DMS153 treated with DMSO at 0.1 percent for 48 hours (cell line): ENCODE data around the gene ILRUN.
"Not testable (repeated sequence)": the region's sequence is repeated elsewhere in the genome, so short reads cannot be mapped to it uniquely, and the experiment has no call there.

Source experiments
- DNase-seq: peaks from one replicate; lab custom pipeline; 2025; ENCODE audit not compliant: unreplicated experiment; lab: John Stamatoyannopoulos, UW

Gene ILRUN

DNA sequence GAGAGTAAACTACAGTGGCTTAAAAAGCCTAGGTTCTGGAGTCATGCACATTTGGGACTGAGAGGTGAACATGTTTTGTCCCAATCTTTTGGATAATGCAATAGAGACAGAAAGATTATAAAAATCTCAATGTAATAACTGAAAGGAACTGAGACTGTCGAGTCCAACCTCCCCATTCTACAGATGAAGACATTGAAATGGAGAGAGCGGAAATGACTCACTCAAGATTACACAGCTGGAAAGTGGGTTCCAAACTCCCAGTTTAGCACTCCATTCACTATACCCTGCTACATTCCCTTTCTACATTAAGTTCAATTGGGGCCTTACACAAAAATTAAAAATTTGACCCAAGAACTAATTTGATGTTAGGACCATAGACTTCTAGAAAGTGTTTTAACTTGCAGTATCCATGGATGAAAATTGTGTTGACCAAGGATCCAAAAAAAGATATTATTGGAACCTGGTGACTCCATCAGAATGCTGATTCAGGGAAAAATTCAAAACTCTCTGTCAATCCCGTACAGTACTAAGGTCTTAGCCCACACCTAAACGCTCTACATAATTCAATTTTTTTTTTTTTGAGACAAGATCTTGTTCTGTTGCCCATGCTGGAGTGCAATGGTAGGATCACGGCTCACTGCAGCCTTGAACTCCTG, 1.5 kb upstream of the ILRUN start:
- no peak for DNase-seq

DNA sequence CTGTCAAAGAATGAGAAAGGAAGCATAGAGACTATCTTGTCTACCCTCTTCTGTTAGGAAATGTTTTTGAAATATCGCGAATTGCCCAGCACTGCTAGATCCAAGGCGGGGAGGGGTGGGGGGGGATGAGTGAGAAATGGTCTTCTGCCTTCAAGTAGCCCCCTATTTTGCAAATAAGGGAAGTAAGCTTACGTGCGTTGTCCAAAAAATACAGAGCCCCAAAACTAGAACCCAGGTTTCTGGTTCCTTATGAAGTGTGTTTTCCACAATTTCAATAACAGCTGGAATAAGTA, 923 bp upstream of the ILRUN start:
- DNase-seq = no peak

DNA sequence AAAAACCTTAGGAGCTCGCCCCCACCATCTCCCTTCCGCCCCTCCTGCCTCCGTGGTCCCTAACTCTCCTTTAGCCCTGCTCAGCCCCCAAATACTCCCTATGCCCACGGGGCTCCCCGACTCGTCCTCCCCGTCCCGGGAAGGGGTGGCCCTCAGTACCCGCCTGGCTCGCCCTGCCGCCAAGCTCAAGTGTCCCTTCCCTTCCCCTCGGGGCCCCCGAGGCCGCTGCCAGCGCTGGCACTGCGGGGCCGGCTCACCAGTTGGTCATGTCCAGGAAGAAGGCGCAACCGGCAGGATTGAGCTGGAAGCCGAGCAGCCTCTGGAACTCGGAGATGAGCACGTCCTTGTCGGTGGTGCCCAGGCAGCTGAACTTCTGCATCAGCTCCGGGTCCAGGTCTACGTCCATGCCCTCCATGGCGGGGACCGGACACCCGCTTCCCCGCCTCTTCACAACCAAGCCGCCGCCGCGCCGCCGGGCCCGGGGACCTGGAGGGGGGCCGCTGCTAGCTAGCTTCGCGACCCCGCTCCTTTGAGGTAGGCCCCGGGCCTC, 303 bp downstream of the ILRUN start:
- no peak for DNase-seq

DNA sequence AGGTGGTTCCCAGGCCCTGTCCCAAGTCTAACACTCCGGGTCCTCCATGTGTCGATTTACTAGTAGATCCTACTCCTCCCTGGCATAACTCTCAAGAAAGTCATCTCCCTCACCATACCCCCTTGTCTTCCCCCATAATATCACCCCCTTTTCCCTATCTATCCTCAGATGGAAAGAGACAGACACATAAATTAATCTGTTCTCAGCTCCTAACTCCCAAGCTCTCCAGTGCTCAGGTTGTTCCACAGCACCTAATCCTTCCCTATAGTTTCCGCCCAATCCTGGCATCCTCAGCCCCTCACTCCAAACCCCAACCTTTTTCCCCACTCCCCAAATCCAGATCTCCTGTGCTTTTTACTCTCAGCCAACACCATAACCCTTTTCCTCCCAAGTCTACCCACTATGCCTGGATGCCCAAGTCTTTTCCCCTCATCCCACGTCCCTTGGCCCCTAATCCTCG, 808 bp downstream of the ILRUN start:
- DNase-seq = no peak

DNA sequence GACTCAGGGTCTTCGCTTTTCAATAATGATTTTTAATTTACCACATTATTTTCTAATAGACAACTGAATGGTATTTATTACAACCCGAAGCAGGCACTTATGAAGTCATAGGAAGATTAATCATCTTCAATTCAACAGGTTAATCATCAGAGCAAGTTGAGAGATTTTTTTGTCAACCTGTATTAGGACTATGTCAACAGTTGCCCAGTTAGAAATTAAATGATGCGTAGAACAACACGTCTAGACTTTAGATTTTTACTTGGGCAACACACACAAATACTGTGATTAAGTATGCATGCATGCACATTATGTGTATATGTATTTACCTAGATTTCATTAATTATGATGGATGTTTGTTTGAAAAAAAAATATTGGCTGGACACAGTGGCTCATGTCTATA, 4.3 kb downstream of the ILRUN start:
- no peak for DNase-seq

DNA sequence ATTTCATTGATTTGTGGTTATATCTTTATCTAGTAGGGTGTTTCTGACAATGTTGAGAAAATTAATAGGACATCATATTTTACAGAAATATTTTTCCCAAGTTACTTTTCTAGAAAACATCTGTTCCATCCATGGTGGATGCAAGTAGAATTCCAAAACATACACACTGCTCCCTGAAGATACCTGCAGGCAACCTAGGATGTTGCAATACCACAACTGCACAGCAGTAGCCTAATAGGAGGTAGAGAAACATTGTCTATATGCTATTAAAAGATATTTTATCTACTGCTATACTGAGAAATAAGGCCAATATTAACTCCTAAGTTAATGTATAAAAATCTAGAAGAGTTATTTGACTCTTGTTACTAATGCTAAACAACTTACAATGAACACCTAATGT, 6.8 kb downstream of the ILRUN start:
- DNase-seq = no peak

DNA sequence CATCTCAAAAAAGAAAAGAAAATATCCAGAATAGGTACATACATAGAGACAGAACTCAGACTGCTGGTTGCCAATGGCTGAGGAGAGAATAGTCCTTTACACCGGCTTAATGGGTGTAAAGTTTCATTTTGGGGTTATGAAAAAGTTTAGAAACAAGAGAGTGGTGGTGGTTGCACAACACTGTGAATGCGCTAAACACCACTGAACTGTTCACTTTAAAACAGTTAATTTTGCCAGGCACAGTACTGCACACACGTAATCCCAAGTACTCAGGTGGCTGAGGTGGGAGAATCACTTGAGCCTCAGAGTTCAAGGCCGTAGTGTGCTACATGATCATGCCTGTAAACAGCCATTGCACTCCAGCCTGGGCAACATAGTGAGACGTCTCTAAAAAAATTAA, 7.6 kb downstream of the ILRUN start:
- DNase-seq = no peak

DNA sequence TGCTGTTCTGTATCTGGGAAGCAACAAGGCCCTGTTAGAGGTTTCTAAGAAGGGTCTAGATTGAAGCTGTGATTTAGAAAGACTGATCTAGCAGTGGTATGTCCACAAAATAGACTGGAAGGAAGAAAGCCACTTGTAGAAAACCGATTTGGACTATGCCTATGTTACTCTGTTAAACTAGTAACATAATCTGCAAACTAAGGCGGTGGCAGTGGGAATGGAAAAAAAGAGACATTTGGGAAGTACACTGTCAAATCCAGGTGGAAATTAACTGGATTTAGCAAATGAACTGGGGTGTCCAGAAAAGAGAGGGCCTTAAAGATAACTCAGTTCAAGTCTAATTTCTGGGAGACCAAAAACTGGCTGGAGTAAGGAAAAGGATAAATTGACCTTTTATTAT, 11.6 kb downstream of the ILRUN start:
- DNase-seq = no peak

DNA sequence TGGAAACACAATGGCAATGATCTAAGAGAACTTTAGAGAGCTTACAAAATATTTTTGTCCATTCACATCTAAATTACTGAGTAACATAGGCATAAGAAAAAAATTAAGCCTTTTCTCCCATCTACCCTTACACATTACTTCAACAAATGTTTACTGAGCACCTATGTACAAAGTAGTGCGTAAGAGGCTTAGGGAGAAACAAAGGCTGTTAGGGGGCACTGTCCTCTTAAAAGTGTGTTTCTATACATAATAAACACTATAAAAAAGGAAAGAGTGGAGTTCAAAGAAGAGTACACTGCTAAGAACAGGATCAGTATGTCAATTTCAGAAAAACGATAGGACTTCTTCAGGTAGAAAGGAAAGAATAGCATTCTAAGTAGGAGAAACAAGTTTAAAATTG, 12.2 kb downstream of the ILRUN start:
- DNase-seq = no peak

DNA sequence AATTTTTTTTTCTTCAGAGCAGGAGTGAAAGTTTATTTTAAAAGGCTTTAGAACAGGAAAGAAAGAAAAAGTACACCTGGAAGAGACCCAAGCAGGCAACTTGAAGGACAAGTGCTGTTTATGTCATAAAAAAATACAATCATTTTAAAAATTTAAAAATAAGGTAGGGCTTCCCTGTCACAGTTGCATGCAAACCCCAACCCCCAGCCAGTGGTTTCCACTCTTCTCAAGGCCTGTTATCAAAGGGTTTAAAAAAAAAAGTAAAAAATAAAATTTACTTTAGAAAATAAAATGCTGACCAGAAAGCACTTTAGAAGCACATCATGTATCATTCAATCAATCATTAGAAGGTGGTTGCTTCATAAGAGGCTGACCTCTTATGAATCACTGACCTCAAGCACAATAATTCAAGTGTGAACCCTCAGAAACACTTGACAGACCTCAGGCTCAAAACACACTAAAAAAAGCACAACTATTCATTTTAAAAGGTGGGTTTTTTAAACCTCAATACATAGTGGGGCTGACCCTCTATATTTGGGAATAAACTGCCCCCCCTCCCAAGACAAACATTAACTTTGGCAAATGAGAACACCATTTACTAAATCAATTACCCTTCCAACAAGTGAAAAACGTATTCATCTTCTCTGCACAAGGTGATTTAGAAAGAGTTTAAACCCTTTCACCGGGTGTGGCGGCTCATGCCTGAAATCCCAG, 15.6 kb downstream of the ILRUN start:
- DNase-seq = no peak

DNA sequence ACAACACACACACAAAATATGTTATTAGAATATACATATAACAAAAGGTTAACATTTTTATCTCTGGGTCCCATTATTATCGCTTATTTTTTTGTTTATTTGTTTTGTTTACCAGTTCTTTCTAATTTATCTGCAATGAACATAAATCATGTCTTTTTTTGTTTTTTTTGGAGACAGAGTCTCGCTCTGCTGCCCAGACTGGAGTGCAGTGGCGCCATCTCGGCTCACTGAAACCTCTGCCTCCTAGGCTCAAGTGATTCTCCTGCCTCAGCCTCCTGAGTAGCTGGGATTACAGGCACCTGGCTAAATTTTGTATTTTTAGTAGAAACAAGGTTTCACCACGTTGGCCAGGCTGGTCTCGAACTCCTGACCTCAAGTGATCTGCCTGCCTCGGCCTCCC, 16.3 kb downstream of the ILRUN start:
- DNase-seq = not testable (repeated sequence)

DNA sequence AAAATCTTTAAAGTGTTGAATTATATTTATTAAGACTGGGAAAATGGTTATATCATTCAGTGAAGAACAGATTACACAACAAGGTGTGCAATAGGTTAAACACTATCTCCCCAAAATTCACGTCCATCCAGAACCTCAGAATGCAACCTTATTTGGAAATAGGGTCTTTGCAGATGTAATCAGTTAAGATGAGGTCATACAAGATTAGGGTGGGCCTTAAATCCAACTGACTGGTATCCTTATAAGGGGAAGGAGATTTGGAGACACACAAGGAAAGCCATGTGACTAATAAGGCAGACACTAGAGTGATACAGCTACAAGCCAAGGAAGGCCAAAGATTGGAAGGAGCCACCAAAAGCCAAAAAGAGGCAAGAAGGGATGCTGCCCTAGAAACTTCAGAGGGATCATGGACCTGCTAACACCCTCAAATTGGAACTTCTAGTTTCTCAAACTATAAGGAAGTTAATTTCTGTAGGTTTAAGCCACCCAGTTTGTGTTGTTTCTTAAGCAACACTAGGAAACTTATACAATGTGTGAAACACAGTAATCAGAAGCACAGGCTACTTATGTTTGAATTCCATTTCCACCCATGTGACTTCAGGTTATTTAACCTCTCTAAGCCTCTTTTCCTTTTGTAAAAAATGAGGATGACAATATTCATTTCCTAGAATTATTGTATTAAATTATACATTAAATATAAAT, 16.9 kb downstream of the ILRUN start:
- no peak for DNase-seq

DNA sequence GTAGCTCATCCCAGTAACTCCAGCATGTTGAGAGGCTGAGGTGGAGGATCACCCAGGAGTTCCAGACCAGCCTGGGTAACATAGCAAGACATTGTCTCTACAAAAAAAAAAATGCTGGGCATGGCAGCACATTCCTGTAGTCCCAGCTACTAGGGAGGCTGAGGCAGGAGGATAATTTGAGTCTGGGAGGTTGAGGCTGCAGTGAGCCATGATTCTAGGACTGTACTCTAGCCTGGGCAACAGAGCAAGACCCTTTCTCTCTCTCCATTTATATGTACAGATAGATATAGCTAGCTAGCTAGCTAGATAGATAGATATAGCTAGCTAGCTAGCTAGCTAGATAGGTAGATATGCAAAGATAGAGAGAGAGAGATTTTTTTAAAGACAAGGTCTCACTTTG, 20.4 kb downstream of the ILRUN start:
- no peak for DNase-seq

DNA sequence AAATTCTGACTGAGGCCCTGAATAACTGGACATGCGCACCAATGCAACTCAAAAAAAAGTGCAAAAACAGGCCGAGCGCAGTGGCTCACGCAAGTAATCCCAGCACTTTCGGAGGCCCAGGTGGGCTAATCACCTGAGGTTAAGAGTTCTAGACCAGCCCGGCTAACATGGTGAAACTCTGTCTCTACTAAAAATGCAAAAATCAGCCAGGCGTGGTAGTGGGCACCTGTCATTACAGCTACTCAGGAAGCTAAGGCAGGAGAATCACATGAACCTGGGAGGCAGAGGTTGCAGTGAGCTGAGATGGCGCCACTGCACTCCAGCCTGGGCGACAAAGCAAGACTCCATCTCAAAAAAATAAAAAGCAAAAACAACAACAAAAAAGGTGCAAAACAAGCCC, 21.6 kb downstream of the ILRUN start:
- DNase-seq = not testable (repeated sequence)

DNA sequence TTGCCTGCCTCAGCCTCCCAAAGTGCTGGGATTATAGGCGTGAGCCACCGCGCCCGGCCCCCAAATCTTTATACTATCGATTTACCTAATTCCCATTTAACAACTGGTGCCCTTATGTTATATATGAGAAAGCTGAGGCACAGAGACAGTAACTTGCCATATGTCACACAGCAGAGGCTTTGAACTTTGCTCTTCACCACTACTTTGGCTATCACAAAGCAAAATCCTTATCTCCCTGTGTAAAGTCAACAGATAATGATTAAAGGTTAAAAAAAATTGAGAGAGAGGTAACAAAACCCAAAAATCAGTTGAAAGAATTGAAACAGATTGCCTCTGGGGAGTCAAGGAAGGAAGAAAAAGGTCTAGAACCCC, 22.3 kb downstream of the ILRUN start:
- no peak for DNase-seq

DNA sequence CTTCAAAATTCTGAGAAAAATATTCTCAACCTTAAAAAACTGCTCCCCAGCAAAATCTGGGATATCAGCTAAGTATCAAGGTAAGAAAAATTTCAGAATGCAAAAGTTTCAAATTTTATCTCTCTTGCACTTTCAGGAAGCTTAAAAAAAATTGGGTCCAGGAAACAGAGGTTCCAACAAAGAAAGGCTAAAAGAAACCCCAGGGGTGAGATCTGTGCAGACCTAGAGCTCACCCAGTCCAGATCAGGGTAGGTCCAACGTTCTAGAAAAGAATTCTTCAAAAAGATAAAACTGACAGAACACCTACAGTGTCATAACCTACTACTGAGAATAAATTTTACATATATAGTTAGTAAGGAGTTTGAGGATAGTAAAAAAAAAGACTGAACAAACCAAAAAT, 23.5 kb downstream of the ILRUN start:
- no peak for DNase-seq

DNA sequence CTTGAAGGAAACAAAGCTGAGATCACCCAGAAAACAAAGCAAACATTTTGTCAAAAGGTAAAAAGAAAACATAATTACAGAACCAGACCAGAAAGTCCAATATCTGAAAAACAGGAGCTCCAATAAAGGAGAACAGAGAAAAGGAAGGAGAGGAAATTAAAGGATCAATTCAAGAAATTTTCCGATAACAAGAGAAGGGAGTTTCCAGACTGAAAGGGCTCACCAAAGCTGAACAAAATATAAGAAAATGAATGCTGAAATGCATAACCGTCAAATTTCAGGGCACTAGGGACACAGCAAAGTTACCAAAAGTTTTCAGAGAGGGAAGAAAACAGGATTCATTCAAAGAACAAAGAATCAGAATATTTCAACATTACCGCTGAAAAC, 23.9 kb downstream of the ILRUN start:
- DNase-seq = no peak

DNA sequence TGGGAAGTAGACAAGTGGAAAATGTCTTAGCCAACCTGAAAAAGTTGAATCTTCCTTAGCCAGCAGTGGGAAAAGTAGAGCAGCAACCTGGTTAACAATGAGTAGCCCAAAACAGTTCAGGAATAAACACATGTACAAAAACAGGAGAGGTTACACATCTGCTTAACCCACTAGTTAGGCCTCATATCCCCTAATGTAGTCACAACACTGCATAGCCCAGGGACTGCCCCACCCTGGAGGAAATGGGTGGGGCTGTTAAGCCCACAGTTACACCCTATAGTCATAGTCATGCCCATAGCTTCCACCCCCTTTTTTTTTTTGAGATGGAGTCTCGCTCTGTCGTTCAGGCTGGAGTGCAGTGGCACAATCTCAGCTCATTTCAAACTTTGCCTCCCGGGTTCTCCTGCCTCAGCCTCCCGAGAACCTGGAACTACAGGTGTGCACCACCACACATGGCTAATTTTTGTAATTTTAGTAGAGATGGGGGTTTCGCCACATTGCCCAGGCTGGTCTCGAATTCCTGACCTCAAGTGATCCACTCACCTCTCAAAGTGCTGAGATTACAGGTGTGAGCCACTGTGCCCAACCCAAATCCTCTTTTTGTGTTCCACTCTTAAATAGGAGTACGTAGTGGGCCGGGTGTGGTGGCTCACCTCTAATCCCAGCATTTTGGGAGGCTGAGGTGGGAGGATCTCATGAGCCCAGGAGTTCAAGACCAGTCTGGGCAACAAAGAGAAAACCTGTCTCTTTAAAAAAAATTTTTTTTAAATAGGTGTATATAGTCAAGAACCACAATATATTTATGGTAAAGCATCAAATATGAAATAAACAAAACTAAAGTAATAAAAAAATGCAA, 24.5 kb downstream of the ILRUN start:
- DNase-seq = no peak

DNA sequence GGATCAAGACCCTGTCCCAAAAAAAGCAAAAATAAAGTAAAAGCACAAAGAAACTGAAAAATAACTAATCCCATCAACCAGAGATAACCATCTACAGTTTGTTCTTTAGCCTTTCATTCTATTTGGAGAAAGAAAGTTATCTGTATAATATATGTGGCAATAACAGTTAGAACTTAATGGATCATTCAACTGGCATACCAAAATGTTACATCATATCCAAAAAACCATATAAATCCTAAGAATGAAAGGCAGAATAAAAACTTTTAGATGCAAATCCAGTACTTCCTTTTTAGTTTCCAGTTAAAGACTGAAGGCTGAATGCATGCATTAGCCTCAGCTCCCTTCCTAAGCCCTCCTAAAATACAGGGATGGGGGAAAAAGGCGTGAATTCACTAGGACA, 25.2 kb downstream of the ILRUN start:
- DNase-seq = no peak

DNA sequence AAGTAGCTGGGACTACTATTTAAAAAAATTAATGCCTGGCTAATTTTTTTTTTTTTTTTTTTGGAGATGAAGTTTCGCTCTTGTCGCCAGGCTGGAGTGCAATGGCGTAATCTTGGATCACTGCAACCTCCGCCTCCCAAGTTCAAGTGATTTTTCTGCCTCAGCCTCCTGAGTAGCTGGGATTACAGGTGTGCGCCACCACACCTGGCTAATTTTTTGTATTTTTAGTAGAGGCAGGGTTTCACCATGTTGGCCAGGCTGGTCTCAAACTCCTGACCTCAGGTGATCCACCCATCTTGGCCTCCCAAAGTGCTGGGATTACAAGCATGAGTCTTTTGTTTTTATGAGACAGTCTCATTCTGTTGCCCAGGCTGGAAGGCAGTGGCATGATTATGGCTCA, 27.8 kb downstream of the ILRUN start:
- not testable (repeated sequence) for DNase-seq

DNA sequence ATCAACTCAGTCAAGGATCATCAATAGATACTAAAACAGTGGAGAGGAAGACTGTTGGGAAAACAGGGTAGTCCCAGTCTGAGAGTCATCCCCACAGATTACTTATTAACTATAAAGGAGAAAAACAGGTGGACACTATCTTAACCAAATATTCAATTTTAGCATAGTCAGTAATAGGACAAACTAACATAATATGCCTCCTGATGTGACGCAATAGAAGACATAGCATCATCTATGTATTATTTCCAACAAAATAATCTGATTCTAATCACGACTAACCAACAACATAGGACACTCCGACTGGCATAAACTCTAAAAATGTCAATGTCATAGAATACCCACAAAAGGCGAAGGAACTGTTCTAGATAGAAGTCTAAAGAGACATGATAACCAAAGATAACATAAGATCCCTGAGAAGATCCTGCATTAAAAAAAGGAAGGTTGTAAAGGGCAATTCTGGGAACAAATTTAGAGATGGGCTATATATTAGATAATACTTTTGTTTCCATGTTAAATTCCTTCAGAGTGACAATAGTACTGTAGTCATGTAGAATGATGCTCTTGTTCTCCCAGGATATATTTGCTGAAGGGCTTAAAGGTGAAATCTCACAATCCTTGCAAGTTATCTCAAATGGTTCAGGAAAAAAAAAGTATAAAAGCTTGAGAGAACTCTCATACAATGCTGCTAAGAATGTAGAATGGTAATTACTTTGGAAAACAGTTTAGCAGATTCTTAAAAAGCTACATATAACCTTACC, 28.9 kb downstream of the ILRUN start:
- no peak for DNase-seq
